ENCODE data around the gene RHBDD2. TPM values are rescaled to one million over a fixed set of nuclear protein-coding genes. Genes with fewer than 3 reads are reported as not detected.
A peak's percentile ranks its signal among the peaks of the same experiment; 100 is the strongest.
"Not testable (repeated sequence)": the region's sequence is repeated elsewhere in the genome, so short reads cannot be mapped to it uniquely, and the experiment has no call there.

Gene RHBDD2
- total and polyA plus RNA-seq, 9 of the 15 experiments (the other 6 are each of a cell fraction or from before 2014, with no cell fraction given): 3.3 to 36.7 (median 17.9) TPM

DNA sequence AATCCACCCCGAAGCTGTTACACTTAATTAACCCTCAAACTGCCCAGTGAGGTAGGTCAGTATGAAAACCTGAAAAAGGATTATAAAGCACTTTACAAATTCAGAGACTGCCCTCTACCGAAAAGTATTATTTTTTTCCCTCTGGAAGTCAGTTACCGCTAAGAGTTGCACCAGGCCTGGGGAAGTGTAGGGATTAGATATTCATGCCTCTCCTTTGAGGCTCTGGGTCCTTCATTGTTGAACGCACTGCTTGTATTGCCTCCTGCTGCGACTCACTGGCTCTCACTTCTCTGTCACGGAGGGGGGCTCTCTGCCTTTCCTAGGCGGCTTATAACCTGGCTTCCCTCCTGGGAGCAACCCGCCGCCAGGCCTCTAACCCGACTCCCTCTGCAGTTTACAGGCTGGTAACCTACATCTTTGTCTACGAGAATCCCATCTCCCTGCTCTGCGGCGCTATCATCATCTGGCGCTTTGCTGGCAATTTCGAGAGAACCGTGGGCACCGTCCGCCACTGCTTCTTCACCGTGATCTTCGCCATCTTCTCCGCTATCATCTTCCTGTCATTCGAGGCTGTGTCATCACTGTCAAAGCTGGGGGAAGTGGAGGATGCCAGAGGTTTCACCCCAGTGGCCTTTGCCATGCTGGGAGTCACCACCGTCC, 2.7 kb downstream of the RHBDD2 start:
- H3K4me3 ChIP-seq: no peak overlapping the region
- no peaks in the 10 kb centered on the region for H3K9me3 ChIP-seq (replicated peaks; ENCODE audit: control insufficient read depth, insufficient read depth, low read depth, low read length)
- H3K9me1 ChIP-seq (ENCODE audit: control insufficient read depth, insufficient read depth, low read length): no peaks in the 10 kb centered on the region
- BruUV-seq (replicated peaks): no TSS peak
- POLR2A ChIA-PET: interaction anchor here (0.7 to 2.7 kb wide), 2 partner anchors 9 to 110 kb away, joined by 4 to 10 read pairs; no protein-coding TSS in a partner anchor
- H3K79me2 ChIP-seq (ENCODE audit: control insufficient read depth, insufficient read depth, low read length): peaks cover 18% of the 10 kb centered on the region
- CTCF ChIA-PET (ENCODE audit: low intra/inter-chr PET ratio): no interaction called here
- FAIRE-seq: no peak
- intact Hi-C loops (cut with micrococcal nuclease): no loop called here
- peak overlapping the region in 1 of 2 experiments; percentile 36; a peak in 2 of 4 replicates for H3K9ac ChIP-seq (ENCODE audit: insufficient read depth in 1 of 2, low read depth in 2 of 2, low read length in 2 of 2)
- peak in 1 of 4 experiments; percentile 9 for DNase-seq (ENCODE audit: extremely low read depth in 1 of 4, low spot score in 3 of 4)
- no peak overlapping the region for H3K4me2 ChIP-seq (ENCODE audit: insufficient read depth, low read length)
- TF ChIP-seq, protein P1, sequence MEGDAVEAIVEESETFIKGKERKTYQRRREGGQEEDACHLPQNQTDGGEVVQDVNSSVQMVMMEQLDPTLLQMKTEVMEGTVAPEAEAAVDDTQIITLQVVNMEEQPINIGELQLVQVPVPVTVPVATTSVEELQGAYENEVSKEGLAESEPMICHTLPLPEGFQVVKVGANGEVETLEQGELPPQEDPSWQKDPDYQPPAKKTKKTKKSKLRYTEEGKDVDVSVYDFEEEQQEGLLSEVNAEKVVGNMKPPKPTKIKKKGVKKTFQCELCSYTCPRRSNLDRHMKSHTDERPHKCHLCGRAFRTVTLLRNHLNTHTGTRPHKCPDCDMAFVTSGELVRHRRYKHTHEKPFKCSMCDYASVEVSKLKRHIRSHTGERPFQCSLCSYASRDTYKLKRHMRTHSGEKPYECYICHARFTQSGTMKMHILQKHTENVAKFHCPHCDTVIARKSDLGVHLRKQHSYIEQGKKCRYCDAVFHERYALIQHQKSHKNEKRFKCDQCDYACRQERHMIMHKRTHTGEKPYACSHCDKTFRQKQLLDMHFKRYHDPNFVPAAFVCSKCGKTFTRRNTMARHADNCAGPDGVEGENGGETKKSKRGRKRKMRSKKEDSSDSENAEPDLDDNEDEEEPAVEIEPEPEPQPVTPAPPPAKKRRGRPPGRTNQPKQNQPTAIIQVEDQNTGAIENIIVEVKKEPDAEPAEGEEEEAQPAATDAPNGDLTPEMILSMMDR (IDR thresholded peaks at IDR 0.05 in 2 of 3, conservative IDR thresholded peaks at IDR 0.05 in 1 of 3; ENCODE audit: insufficient read depth in 2 of 3, low read depth in 1 of 3, low read length in 3 of 3): 0 out of 6 replicates have a peak, but pooled peaks of 1 of the 3 experiments have one; percentile 7
- TF ChIP-seq, protein P2, sequence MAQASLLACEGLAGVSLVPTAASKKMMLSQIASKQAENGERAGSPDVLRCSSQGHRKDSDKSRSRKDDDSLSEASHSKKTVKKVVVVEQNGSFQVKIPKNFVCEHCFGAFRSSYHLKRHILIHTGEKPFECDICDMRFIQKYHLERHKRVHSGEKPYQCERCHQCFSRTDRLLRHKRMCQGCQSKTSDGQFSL (CRISPR knock-in tag; IDR thresholded peaks at IDR 0.05): no peak
- TF ChIP-seq, protein P2 (tag; IDR thresholded peaks at IDR 0.05): no peak
- 0 out of 2 replicates have a peak, but pooled peaks have one; percentile 33 for TF ChIP-seq RBFOX2 (IDR thresholded peaks at IDR 0.05; ENCODE audit: low read depth, low read length)
- no peak for TF ChIP-seq PPARD (CRISPR knock-in tag; IDR thresholded peaks at IDR 0.05)
- TF ChIP-seq, protein P3, sequence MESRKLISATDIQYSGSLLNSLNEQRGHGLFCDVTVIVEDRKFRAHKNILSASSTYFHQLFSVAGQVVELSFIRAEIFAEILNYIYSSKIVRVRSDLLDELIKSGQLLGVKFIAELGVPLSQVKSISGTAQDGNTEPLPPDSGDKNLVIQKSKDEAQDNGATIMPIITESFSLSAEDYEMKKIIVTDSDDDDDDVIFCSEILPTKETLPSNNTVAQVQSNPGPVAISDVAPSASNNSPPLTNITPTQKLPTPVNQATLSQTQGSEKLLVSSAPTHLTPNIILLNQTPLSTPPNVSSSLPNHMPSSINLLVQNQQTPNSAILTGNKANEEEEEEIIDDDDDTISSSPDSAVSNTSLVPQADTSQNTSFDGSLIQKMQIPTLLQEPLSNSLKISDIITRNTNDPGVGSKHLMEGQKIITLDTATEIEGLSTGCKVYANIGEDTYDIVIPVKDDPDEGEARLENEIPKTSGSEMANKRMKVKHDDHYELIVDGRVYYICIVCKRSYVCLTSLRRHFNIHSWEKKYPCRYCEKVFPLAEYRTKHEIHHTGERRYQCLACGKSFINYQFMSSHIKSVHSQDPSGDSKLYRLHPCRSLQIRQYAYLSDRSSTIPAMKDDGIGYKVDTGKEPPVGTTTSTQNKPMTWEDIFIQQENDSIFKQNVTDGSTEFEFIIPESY (CRISPR knock-in tag; IDR thresholded peaks at IDR 0.05): peak; percentile 95
- H4K20me1 ChIP-seq (replicated peaks; ENCODE audit: control insufficient read depth, insufficient read depth, low read length): no peaks in the 10 kb centered on the region
- no peak overlapping the region for H3K27ac ChIP-seq (ENCODE audit: extremely low read depth, low read depth, low read length)
- peaks cover 54% of the 10 kb centered on the region for H3K36me3 ChIP-seq (ENCODE audit: control insufficient read depth, insufficient read depth, low read length)
- 92% methylated on average over 23 of the region's 23 CpGs for WGBS (ENCODE audit: insufficient coverage, low coverage, missing lambda C conversion rate)
- peaks cover 21 to 22% of the 10 kb centered on the region in 2 experiments for H3K4me1 ChIP-seq (replicated peaks in 1 of 2; ENCODE audit: control insufficient read depth in 2 of 2, insufficient read depth in 2 of 2, low read length in 2 of 2)
- ATAC-seq: no peak
- in situ Hi-C loops (cut with MboI): no loop called here
- no peak overlapping the region for H2AFZ ChIP-seq (ENCODE audit: low read depth, low read length)
- no peaks in the 10 kb centered on the region for H3K27me3 ChIP-seq (ENCODE audit: control insufficient read depth in 2 of 2, insufficient read depth in 2 of 2, low read length in 2 of 2)

DNA sequence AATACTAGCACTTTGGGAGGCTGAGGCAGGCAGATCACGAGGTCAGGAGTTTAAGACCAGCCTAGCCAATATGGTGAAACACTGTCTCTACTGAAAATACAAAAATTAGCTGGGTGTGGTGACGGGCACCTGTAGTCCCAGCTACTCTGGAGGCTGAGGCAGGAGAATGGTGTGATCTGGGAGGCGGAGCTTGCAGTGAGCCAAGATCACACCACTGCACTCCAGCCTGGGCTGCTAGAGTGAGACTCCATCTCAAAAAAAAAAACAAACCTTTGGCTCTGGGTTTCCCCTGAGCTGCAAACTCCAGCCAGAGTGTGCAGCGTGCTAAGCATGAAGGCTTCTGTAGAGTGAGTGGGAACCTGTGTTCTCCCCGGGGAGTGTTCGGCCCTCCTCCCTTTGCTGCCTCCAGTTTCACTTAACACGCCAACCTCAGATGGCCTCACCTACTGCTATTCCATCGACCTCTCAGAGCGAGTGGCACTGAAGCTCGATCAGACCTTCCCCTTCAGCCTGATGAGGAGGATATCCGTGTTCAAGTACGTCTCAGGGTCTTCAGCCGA, 4.5 kb downstream of the RHBDD2 start:
- FAIRE-seq; BruUV-seq (replicated peaks); H3K27me3 ChIP-seq (ENCODE audit: control insufficient read depth in 2 of 2, insufficient read depth in 2 of 2, low read length in 2 of 2); H3K9me1 ChIP-seq (ENCODE audit: control insufficient read depth, insufficient read depth, low read length); DNase-seq (ENCODE audit: extremely low read depth in 1 of 4, low spot score in 3 of 4); H3K4me3 ChIP-seq; intact Hi-C loops (cut with micrococcal nuclease); H3K27ac ChIP-seq (ENCODE audit: extremely low read depth, low read depth, low read length); H3K4me2 ChIP-seq (ENCODE audit: insufficient read depth, low read length); ATAC-seq; H4K20me1 ChIP-seq (replicated peaks; ENCODE audit: control insufficient read depth, insufficient read depth, low read length); H2AFZ ChIP-seq (ENCODE audit: low read depth, low read length); in situ Hi-C loops (cut with MboI); H3K9me3 ChIP-seq (replicated peaks; ENCODE audit: control insufficient read depth, insufficient read depth, low read depth, low read length); CTCF ChIA-PET (ENCODE audit: low intra/inter-chr PET ratio); H3K9ac ChIP-seq (ENCODE audit: insufficient read depth in 1 of 2, low read depth in 2 of 2, low read length in 2 of 2): not testable (repeated sequence)
- Histone ChIP-seq H3K36me3 (ENCODE audit: control insufficient read depth, insufficient read depth, low read length) (peaks cover 67% of the 10 kb centered on the region), H3K4me1 (replicated peaks in 1 of 2; ENCODE audit: control insufficient read depth in 2 of 2, insufficient read depth in 2 of 2, low read length in 2 of 2) (peaks cover 13 to 14% of the 10 kb centered on the region in 2 experiments), H3K79me2 (ENCODE audit: control insufficient read depth, insufficient read depth, low read length) (peaks cover 18% of the 10 kb centered on the region)
- 94% methylated on average over 13 of the region's 13 CpGs for WGBS (ENCODE audit: insufficient coverage, low coverage, missing lambda C conversion rate)
- POLR2A ChIA-PET: interaction anchor here (0.6 to 2.7 kb wide), 3 partner anchors 7 to 1845 kb away, joined by 3 to 10 read pairs (median 4); no protein-coding TSS in a partner anchor

Measured in K562 (cell line).